HuH-7.5 (cell line): ENCODE measurements around the gene HMBS.

ENCODE experiments used
- DNase-seq: peaks from one replicate; pipeline ENCODE4 v3.0.0; 2011; ENCODE audit warnings: low spot score

The HMBS gene

GRCh38 chr11:119067371-119068222 lies 17.1 kb upstream of the HMBS start, which contains the start of gene VPS11:
Gene VPS11, plus strand, starts transcription at chr11:119067818. Its CDS starts 6 bp downstream, at chr11:119067824.
- peak; percentile 98 for DNase-seq

- no peak for DNase-seq
These were observed 6.8 kb upstream of the HMBS start for GRCh38 chr11:119077839-119078238.

GRCh38 chr11:119078675-119079420 lies 5.8 kb upstream of the HMBS start:
- no peak for DNase-seq

GRCh38 chr11:119081682-119082260 lies 2.9 kb upstream of the HMBS start:
- no peak for DNase-seq

- no peak for DNase-seq
These were observed 761 bp downstream of the HMBS start for GRCh38 chr11:119085437-119085847.

GRCh38 chr11:119087123-119087522 lies 2.4 kb downstream of the HMBS start:
- DNase-seq = no peak

- DNase-seq = no peak
These were observed 3.1 kb downstream of the HMBS start for GRCh38 chr11:119087747-119088241.

- DNase-seq = no peak
These were observed 3.7 kb downstream of the HMBS start for GRCh38 chr11:119088406-119088805.

GRCh38 chr11:119089319-119089718 lies 4.6 kb downstream of the HMBS start:
- DNase-seq = no peak

- DNase-seq = no peak
These were observed 6.5 kb downstream of the HMBS start for GRCh38 chr11:119091178-119091577.

- no peak for DNase-seq
These were observed 7.5 kb downstream of the HMBS start for GRCh38 chr11:119091966-119092879.

GRCh38 chr11:119092880-119093842 lies 8.5 kb downstream of the HMBS start:
- DNase-seq = no peak

- DNase-seq = no peak
These were observed 9.5 kb downstream of the HMBS start for GRCh38 chr11:119093942-119094815.

- peak; percentile 39 for DNase-seq
These were observed 10.1 kb downstream of the HMBS start for GRCh38 chr11:119094816-119095065.

- DNase-seq = peak; percentile 96
These were observed 10.6 kb downstream of the HMBS start for GRCh38 chr11:119095066-119095880.

GRCh38 chr11:119099711-119100110 lies 15.0 kb downstream of the HMBS start:
- no peak for DNase-seq

GRCh38 chr11:119100246-119100970 lies 15.7 kb downstream of the HMBS start:
- DNase-seq = no peak
